Esophagus squamous epithelium (tissue), 5 donors: ENCODE measurements around the gene UBE2Q2. TPM values are rescaled to one million over a fixed set of nuclear protein-coding genes. Genes with fewer than 3 reads are reported as not detected.

Experiments
- DNase-seq: peaks from one replicate; lab custom pipeline; 2025; lab: John Stamatoyannopoulos, UW
- H3K27ac ChIP-seq, 4 donors: fragments of 200-600 bp; sonication (generic); one replicate each; pipeline ENCODE4 v1.5.1; 2016 to 2019; ENCODE audit warnings: mild to moderate bottlenecking in 1 of 4
- H3K27me3 ChIP-seq, 4 donors: fragments of 200-600 bp; sonication (generic); 1 replicate in 3 of 4; 2 replicates in 1 of 4; pipeline versions ENCODE4 v1.5.1 to v1.6.0; 2017 to 2021; ENCODE audit warnings: antibody characterized with exemption in 1 of 4
- H3K36me3 ChIP-seq, 3 donors: fragments of 200-600 bp; sonication (generic); one replicate each; pipeline ENCODE4 v1.5.1; 2016 to 2019
- H3K4me1 ChIP-seq, 3 donors: fragments of 200-600 bp; sonication (generic); one replicate each; pipeline ENCODE4 v1.5.1; 2017 to 2019
- H3K4me3 ChIP-seq, 4 donors: fragments of 200-600 bp; sonication (generic); 1 replicate in 3 of 4; 2 replicates in 1 of 4; pipeline ENCODE4 v1.5.1; 2016 to 2019; ENCODE audit warnings: mild to moderate bottlenecking in 2 of 4, moderate library complexity in 1 of 4
- H3K9me3 ChIP-seq, 3 donors: fragments of 200-600 bp; sonication (generic); one replicate each; pipeline ENCODE4 v1.5.1; 2016 to 2019
- CTCF ChIP-seq, 6 experiments: fragments of 450-650 bp in 4 of 6; fragments of 200-600 bp in 2 of 6; sonication (generic) in 2 of 6; IDR thresholded peaks; one replicate each; pipeline ENCODE4 v1.5.1; 2016 to 2019; ENCODE audit warnings: antibody characterized with exemption in 6 of 6, mild to moderate bottlenecking in 4 of 6, moderate library complexity in 4 of 6
- POLR2A ChIP-seq, 4 donors: fragments of 450-650 bp; IDR thresholded peaks; one replicate each; pipeline ENCODE4 v1.6.1; 2017; ENCODE audit warnings: antibody characterized with exemption in 4 of 4, mild to moderate bottlenecking in 4 of 4, moderate library complexity in 3 of 4
- WGBS, 2 donors: methylation state at CpG; one replicate each; pipeline ENCODE4 v1.1.5; 2018; 5-methylcytosine and 5-hydroxymethylcytosine counted together
- intact Hi-C: fragments of 100-400 bp; cut with DNase I; formaldehyde crosslinking; loops from one replicate; pipeline ENCODE4 v1.15.0; 2022
- total RNA-seq, 4 donors: library from RNA; depleted of rRNA; stranded (reverse); fragments of >200 nt; gene quantifications; one replicate each; pipeline ENCODE4 v1.1.0, GENCODE V29; 2016
- donor health status: DM: yes; HTN: yes; CAD: no.

The UBE2Q2 gene
- total RNA-seq, 4 donors from 2014 or later = 9.1 to 40.2 (median 25.6) TPM

- no peak overlapping the region for H3K27ac ChIP-seq
- H3K36me3 ChIP-seq = no peaks in the 10 kb centered on the region
- intact Hi-C loops = loop anchor here (10.0 kb wide), 1 partner anchor 317 kb away; no protein-coding TSS in a partner anchor
These were observed 25.9 kb upstream of the UBE2Q2 start for GRCh38 chr15:75817138-75817935.

GRCh38 chr15:75820206-75820605 lies 23.0 kb upstream of the UBE2Q2 start:
- TF ChIP-seq CTCF (IDR thresholded peaks at IDR 0.05) (no peak), POLR2A (IDR thresholded peaks at IDR 0.05) (no peak)
- 84 to 100% methylated on average over 2 of the region's 2 CpGs for whole genome bisulfite sequencing, 2 donors
- no peaks in the 10 kb centered on the region for H3K9me3 ChIP-seq
- H3K4me3 ChIP-seq = no peak overlapping the region
- no peaks in the 10 kb centered on the region for H3K36me3 ChIP-seq
- no peak for DNase-seq
- H3K27ac ChIP-seq = no peak overlapping the region
- no peaks in the 10 kb centered on the region for H3K4me1 ChIP-seq
- H3K27me3 ChIP-seq = no peaks in the 10 kb centered on the region
- intact Hi-C loops = no loop called here

More at GRCh38 chr15:75817138-75817935, 25.9 kb upstream of the UBE2Q2 start:
- no peak for DNase-seq
- WGBS, 2 donors = 58 to 62% methylated on average over 6 of the region's 6 CpGs
- Histone ChIP-seq H3K4me3 (peak overlapping the region in 2 of 4 donors; percentile 15 to 40), H3K4me1 (no peaks in the 10 kb centered on the region), H3K9me3 (no peaks in the 10 kb centered on the region), H3K27me3 (no peaks in the 10 kb centered on the region)
- TF ChIP-seq CTCF (IDR thresholded peaks at IDR 0.05) = no peak
- no peak for TF ChIP-seq POLR2A (IDR thresholded peaks at IDR 0.05)

- H3K27me3 ChIP-seq = no peaks in the 10 kb centered on the region
- TF ChIP-seq POLR2A (IDR thresholded peaks at IDR 0.05) (no peak), CTCF (IDR thresholded peaks at IDR 0.05) (no peak)
- H3K4me3 ChIP-seq = no peak overlapping the region
- H3K36me3 ChIP-seq = no peaks in the 10 kb centered on the region
- H3K27ac ChIP-seq = no peak overlapping the region
- no peaks in the 10 kb centered on the region for H3K4me1 ChIP-seq
- 61 to 82% methylated on average over 4 of the region's 4 CpGs for WGBS, 2 donors
- DNase-seq = no peak
- intact Hi-C loops = no loop called here
- no peaks in the 10 kb centered on the region for H3K9me3 ChIP-seq
These were observed 21.4 kb upstream of the UBE2Q2 start for GRCh38 chr15:75821786-75822345.

DNA sequence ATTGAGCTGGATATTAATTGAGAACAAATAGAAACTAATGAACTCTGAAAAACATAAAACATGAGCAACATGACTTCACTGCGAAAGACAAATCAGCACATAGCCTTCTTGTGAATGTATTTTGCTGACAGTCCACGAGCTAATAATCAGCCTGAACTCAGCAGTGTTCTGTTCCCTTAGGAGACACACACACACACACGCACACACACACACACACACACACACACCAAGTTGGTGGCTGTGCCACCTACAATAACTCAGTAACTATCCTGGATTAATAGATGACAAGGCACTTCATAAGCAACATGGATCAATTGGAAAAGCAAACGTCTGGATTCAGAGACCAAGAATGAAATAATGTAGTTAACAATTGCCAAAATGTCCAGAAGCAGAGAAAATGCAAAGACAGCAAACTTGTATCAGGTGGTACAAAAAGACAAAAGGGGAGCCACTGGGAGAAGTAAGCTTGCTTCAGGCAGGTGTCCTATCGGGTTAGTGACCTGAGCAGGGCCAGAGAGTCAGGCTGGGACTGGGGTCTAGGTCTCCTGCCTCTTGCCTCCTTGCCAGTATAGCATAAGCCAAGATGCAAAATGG lies 20.5 kb upstream of the UBE2Q2 start:
- Histone ChIP-seq H3K4me3 (no peak overlapping the region), H3K36me3 (no peaks in the 10 kb centered on the region), H3K27ac (no peak overlapping the region), H3K4me1 (peaks cover 0 to 7% (median 6%) of the 10 kb centered on the region in 3 donors), H3K9me3 (no peaks in the 10 kb centered on the region), H3K27me3 (peaks cover 0 to 2% (median 0%) of the 10 kb centered on the region in 4 donors)
- TF ChIP-seq POLR2A (IDR thresholded peaks at IDR 0.05) (no peak), CTCF (IDR thresholded peaks at IDR 0.05) (no peak)
- DNase-seq = no peak
- 67 to 88% methylated on average over 5 of the region's 5 CpGs for WGBS, 2 donors
- intact Hi-C loops = no loop called here
